Fibroblast of lung (primary cell): ENCODE data around the gene RBM38. TPM values are rescaled to one million over a fixed set of nuclear protein-coding genes. Genes with fewer than 3 reads are reported as not detected.

Experiments used
- DNase-seq, 2 donors: peaks; one replicate each; pipeline versions ENCODE4 v3.0.0 to v3.0.0-alpha.2; 2010; ENCODE audit warnings: low read depth in 2 of 2
- H2AFZ ChIP-seq: 2 replicates; pipeline ENCODE4 v1.5.1; 2012; ENCODE audit warnings: low read length, control low read depth, inconsistent platforms
- H3K27ac ChIP-seq: 2 replicates; pipeline ENCODE4 v1.5.1; 2011; ENCODE audit warnings: low read length, control low read depth; ENCODE audit not compliant: insufficient read depth
- H3K27me3 ChIP-seq: 2 replicates; pipeline ENCODE4 v1.5.1; 2011; ENCODE audit warnings: mild to moderate bottlenecking, low read length; ENCODE audit not compliant: control insufficient read depth, insufficient read depth
- H3K36me3 ChIP-seq: 2 replicates; pipeline ENCODE4 v1.5.1; 2011; ENCODE audit warnings: low read length; ENCODE audit not compliant: control insufficient read depth, insufficient read depth
- H3K4me1 ChIP-seq: 2 replicates; pipeline ENCODE4 v1.5.1; 2011; ENCODE audit warnings: low read length; ENCODE audit not compliant: control insufficient read depth, insufficient read depth; ENCODE audit errors: extremely low read depth
- H3K4me2 ChIP-seq: 2 replicates; pipeline ENCODE4 v1.5.1; 2011; ENCODE audit warnings: low read length, control low read depth; ENCODE audit not compliant: insufficient read depth; ENCODE audit errors: extremely low read depth
- H3K4me3 ChIP-seq, 4 experiments: fragments of 200-600 bp in 1 of 4; sonication (generic) in 1 of 4; replicated peaks in 1 of 4; 2 replicates each; pipeline ENCODE4 v1.5.1; 2011 to 2016; ENCODE audit warnings: low read length in 4 of 4, low read depth in 3 of 4, mild to moderate bottlenecking in 3 of 4, control low read depth in 2 of 4, inconsistent platforms in 1 of 4, mixed read lengths in 1 of 4; ENCODE audit not compliant: insufficient read depth in 1 of 4; ENCODE audit errors: control extremely low read depth in 1 of 4
- H3K79me2 ChIP-seq: 2 replicates; pipeline ENCODE4 v1.5.1; 2012; ENCODE audit warnings: mild to moderate bottlenecking, low read length, inconsistent platforms; ENCODE audit not compliant: control insufficient read depth, insufficient read depth
- H3K9ac ChIP-seq: 2 replicates; pipeline ENCODE4 v1.5.1; 2011; ENCODE audit warnings: mild to moderate bottlenecking, low read length, control low read depth; ENCODE audit not compliant: insufficient read depth
- H3K9me3 ChIP-seq: 2 replicates; pipeline ENCODE4 v1.5.1; 2012; ENCODE audit warnings: low read depth, low read length; ENCODE audit not compliant: control insufficient read depth, insufficient read depth
- H4K20me1 ChIP-seq: 2 replicates; pipeline ENCODE4 v1.5.1; 2011; ENCODE audit warnings: low read length; ENCODE audit not compliant: control insufficient read depth, insufficient read depth; ENCODE audit errors: extremely low read depth
- EZH2 ChIP-seq: IDR thresholded peaks from 2 replicates; pipeline ENCODE4 v1.5.1; 2012; ENCODE audit warnings: low read length, control low read depth, mild to moderate bottlenecking; ENCODE audit errors: missing control alignments
- polyA plus RNA-seq, 2 donors: library from polyadenylated mRNA; depleted of rRNA in 1 of 2; stranded (reverse) in 1 of 2; unstranded in 1 of 2; fragments of >200 nt; gene quantifications; 2 replicates each; pipeline ENCODE4 v1.2.1, GENCODE V29; 2011 to 2012; ENCODE audit warnings: missing spikeins in 1 of 2
- total RNA-seq: library from RNA; depleted of rRNA; stranded (reverse); fragments of >200 nt; gene quantifications from 2 replicates; pipeline ENCODE4 v1.2.1, GENCODE V29; 2014
- TF ChIP-seq, protein P1 (sequence below), 2 donors: IDR thresholded peaks in 1 of 2; conservative IDR thresholded peaks in 1 of 2; 1 replicate in 1 of 2; 2 replicates in 1 of 2; pipeline ENCODE4 v1.5.1; 2011 to 2012; ENCODE audit warnings: low read length in 2 of 2, control low read depth in 1 of 2, inconsistent platforms in 1 of 2, low read depth in 1 of 2, mild to moderate bottlenecking in 1 of 2

RBM38 gene
- total and polyA plus RNA-seq, 2 donors (not counting 1 experiment from before 2014, with no cell fraction given): 3.9 to 7.9 TPM

- Histone ChIP-seq H3K4me3 (no peak overlapping the region), H3K9me3 (no peaks in the 10 kb centered on the region), H3K79me2 (no peaks in the 10 kb centered on the region), H3K36me3 (peaks cover 5% of the 10 kb centered on the region), H3K27ac (no peak overlapping the region), H3K4me2 (no peak overlapping the region), H3K27me3 (no peaks in the 10 kb centered on the region), H4K20me1 (no peaks in the 10 kb centered on the region), H3K9ac (no peak overlapping the region), H2AFZ (no peak overlapping the region), H3K4me1 (no peaks in the 10 kb centered on the region)
- no peak for TF ChIP-seq EZH2
- TF ChIP-seq, protein P1, sequence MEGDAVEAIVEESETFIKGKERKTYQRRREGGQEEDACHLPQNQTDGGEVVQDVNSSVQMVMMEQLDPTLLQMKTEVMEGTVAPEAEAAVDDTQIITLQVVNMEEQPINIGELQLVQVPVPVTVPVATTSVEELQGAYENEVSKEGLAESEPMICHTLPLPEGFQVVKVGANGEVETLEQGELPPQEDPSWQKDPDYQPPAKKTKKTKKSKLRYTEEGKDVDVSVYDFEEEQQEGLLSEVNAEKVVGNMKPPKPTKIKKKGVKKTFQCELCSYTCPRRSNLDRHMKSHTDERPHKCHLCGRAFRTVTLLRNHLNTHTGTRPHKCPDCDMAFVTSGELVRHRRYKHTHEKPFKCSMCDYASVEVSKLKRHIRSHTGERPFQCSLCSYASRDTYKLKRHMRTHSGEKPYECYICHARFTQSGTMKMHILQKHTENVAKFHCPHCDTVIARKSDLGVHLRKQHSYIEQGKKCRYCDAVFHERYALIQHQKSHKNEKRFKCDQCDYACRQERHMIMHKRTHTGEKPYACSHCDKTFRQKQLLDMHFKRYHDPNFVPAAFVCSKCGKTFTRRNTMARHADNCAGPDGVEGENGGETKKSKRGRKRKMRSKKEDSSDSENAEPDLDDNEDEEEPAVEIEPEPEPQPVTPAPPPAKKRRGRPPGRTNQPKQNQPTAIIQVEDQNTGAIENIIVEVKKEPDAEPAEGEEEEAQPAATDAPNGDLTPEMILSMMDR (conservative IDR thresholded peaks at IDR 0.05 in 1 of 2, IDR thresholded peaks at IDR 0.05 in 1 of 2; ENCODE audit: low read depth in 1 of 2, low read length in 2 of 2): peak; percentile 92 to 96
- peak; percentile 40 to 72 for DNase-seq
Observed at GRCh38 chr20:57381596-57382503, 9.3 kb upstream of the RBM38 start.

- Histone ChIP-seq H3K4me1 (no peaks in the 10 kb centered on the region), H3K4me3 (no peak overlapping the region), H3K36me3 (peaks cover 2% of the 10 kb centered on the region), H3K9ac (no peak overlapping the region), H4K20me1 (no peaks in the 10 kb centered on the region), H3K27me3 (no peaks in the 10 kb centered on the region), H2AFZ (no peak overlapping the region), H3K4me2 (no peak overlapping the region), H3K79me2 (no peaks in the 10 kb centered on the region), H3K9me3 (no peaks in the 10 kb centered on the region), H3K27ac (no peak overlapping the region)
- no peak for DNase-seq
- TF ChIP-seq, protein P1 (conservative IDR thresholded peaks at IDR 0.05 in 1 of 2, IDR thresholded peaks at IDR 0.05 in 1 of 2; ENCODE audit: low read depth in 1 of 2, low read length in 2 of 2): no peak
- no peak for TF ChIP-seq EZH2
Observed at GRCh38 chr20:57382516-57382915, 8.7 kb upstream of the RBM38 start.

DNA sequence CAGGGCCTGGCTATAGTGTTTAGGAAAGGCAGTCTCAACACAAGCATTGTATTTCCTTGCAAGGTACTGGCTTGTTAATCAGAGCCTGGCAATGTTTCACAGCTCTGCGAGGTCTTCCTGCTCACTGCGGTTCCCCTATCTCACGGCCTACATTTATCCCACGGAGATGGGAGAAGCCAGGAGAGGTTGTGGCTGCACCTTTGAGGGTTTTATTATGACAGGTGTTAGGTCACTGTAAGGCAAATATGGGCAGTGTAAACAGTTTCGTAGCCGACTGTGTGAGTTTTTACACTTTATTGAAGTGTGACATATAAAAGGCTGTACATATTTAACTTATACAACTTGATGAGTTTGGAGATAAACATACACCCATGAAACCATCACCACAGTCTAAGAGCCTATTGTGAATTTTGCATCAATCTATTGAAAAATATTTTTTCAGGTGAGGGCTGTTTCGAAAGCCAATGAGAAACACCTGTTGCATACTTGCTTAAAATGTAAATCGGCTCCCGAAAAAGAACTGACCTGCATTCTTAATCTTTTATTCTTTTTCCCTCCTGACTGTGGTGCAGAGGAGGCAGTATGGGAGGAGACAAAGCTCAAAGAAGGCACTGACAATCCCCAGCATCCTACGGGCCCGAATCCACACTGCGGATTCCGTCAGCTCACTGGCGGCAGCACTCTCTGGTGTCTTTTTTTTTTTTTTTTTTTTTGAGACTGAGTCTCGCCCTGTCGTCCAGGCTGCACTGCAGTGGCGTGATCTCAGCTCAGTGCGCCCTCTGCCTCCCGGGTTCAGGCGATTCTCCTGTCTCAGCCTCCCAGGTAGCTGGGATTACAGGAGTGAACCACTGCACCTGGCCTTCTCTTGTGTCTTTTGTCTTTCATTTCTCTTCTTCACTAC, 7.5 kb upstream of the RBM38 start:
- TF ChIP-seq, protein P1 (conservative IDR thresholded peaks at IDR 0.05 in 1 of 2, IDR thresholded peaks at IDR 0.05 in 1 of 2; ENCODE audit: low read depth in 1 of 2, low read length in 2 of 2): no peak
- no peak for TF ChIP-seq EZH2
- no peaks in the 10 kb centered on the region for H3K4me1 ChIP-seq
- no peaks in the 10 kb centered on the region for H3K9me3 ChIP-seq
- no peak for DNase-seq
- H3K36me3 ChIP-seq: peaks cover 2% of the 10 kb centered on the region
- no peak overlapping the region for H3K4me3 ChIP-seq
- no peak overlapping the region for H2AFZ ChIP-seq
- no peaks in the 10 kb centered on the region for H3K27me3 ChIP-seq
- no peak overlapping the region for H3K4me2 ChIP-seq
- H4K20me1 ChIP-seq: no peaks in the 10 kb centered on the region
- H3K27ac ChIP-seq: no peak overlapping the region
- H3K9ac ChIP-seq: no peak overlapping the region
- H3K79me2 ChIP-seq: no peaks in the 10 kb centered on the region
